DMS79 treated with DMSO at 0.1 percent for 48 hours (cell line): ENCODE results near the gene MZF1.
"Not testable (repeated sequence)": the region's sequence is repeated elsewhere in the genome, so short reads cannot be mapped to it uniquely, and the experiment has no call there.

Experiments used
- DNase-seq: peaks from one replicate; lab custom pipeline; 2025; lab: John Stamatoyannopoulos, UW

MZF1 gene

DNA sequence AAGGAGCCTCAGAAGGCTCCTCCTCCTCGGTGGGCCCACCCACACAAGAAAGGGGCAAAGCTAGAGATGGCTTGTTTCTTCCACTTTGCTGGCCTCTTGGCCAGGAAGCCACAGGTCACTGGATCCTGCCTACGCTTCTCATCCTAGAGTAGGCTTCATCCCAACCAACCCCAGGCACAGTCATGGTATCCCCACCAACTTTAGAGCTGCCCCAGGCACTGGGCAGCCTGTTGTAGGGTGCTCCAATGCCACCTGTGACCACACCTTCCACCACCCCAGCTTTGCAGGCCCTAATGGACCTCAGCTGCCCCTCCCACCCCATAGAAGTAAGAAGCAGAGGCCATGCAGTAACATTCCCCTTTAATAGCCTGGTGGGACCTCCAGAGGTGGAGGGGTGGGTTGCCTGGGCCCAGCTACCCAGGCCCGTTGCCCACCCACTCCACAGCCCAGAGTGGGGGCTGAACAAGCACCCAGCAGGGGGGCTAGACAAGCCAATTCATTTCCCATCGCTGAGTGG is 17.7 kb downstream of the MZF1 start:
- no peak for DNase-seq

DNA sequence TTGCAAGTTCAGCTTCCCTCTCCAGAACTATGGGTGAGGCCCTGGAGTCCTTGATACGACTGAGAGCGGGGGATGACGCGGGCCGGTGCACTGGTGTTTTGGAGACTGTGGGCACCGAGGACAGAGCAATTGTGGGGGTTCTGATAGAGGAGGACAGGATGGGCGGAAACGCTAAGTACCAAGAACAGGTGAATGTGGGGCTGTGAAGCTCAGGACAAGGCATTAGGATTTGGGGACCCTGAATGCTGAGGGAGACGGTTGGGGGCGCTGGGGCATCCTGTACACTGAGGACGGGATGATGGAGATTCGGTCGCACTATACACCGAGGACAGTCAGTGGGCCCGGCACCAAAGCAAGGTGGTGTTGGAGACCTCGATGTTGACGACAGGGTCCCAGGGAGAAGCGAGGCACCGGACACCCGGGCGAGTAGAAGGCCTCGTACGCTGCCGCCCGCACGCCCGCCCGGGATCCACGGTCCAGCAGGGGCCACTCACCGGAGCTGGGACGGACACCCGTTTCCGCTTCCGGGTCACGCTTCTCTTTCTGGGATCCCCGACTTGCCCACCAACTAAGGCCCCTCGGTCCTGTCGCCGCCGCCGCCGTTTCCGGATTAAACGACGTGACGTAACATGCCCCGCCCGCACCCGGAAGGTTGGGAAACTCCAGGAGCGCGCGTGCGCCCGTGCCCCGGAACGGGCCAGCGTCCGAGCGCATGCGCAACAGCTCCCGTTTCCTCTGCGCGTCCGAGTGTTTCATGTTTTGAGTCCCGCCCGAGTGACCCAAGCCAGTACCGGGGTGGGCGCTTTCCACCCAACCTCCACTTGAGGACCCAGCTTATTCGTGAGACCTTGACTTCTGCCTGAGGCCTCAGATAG is 18.4 kb downstream of the MZF1 start, which contains the start of gene CHMP2A:
CHMP2A (minus strand) TSS at position 612 of the 875 bp plus-strand sequence. CDS start 893 bp downstream, outside the sequence.
- no peak for DNase-seq

DNA sequence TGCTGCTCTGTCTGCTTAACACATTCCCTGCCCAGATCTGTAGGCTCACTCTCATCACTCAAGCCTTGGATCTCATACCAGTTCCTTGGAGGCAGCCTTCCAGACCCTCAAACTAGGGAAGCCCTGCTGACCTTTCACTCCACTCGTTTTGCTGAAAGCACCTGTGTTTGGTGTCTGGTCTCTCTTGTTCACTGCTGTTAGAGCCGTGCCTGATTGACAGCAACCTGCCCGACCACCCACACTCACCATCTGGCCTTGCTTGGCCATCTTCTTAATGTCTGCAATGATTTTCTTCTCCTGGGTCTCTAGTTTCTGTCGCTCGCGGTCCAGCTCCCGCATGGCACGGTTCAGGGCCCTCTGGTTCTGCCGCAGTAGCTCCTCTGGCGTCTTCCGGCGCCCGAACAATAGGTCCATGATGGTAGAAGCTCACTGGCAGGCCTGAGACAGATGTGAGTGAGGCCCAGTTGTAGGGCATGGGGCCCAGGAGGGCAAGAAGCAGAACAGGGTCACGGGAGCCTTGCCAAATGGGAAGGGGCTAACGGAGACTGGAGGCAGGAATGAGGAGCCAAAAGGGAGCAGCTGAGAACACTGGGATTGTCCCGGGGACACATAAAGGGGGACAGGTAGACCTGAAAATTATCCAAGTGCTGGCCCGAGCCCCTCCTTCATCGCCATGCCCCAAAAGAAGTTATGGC is 19.2 kb downstream of the MZF1 start:
- no peak for DNase-seq

DNA sequence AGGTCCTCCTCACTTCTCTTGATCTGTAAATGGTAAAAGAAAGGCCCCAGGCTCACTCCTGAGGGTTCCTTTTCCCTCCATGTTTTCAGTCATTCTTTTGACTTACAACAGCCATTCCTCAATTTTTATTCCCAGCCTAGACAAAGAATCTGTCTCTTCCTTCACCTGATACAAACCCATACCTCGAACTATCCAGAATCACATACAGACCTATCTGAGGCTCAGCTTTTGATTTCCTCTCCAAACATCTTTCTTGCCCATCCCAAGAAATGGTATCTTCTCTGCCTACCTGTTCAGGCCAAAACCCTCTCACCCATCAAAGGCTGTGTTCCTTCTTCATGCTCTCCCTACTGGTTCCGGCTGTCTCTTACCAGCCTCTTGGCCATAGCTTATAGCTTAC is 20.5 kb downstream of the MZF1 start:
- no peak for DNase-seq

DNA sequence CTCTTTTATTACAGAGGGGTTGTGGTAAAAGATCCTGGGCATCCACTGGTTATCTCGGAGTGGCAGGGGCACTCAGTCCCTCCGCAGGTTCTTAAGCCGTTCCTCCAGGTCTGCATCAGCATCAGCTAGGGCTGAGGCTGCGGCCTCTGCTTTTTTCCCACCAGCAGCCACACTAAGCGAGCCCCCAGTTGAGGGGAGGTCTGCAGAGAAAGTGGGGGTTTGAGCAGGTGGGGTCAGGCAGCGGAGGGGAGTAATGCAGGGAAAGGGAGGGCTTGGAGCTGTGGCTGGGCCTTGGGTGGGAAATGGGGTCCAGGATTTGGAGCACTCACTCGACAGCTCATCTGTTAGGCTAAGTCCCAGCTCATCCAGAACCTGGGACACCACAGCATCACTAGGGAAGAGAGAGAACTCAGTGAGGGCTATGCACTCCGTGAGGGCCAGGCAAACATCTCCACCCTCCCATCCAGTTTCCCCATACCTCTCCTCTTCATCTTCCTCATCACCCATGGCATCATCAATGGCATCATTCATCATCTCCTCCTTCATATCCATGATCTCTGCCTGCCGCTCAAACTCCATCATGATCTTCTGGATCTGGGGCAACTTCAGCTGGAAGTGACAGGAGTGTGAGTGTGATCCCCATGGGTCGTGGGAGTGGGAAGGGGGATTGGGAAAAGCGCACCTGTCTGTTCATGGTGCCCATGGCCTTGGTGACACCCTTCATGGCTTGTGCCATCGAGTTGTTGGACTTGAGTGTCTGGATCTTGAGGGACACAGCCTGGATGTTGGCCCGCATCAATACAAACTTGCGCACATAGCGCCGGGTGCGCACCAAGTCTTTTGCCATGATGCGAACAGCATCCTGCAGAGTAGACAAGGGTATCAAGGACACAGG is 21.3 kb downstream of the MZF1 start:
- DNase-seq: no peak

DNA sequence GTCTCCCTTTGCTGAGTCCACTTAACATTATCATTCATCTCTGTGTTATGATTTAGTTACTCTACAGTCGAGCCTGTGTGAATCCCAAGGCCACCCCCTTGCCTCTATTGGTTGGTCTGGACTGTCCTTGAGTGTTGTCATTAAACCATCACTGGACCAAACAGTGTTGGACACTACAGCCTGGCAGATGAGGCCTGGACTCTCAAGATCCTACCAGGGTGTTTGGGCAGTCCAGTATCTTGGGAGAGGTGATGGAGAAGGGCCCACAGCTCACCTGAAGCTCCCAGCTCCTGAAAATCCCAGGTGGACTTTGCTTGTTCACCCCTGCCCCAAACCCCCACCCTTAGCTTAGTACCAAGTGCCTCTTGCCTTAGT is 22.0 kb downstream of the MZF1 start:
- DNase-seq: no peak

DNA sequence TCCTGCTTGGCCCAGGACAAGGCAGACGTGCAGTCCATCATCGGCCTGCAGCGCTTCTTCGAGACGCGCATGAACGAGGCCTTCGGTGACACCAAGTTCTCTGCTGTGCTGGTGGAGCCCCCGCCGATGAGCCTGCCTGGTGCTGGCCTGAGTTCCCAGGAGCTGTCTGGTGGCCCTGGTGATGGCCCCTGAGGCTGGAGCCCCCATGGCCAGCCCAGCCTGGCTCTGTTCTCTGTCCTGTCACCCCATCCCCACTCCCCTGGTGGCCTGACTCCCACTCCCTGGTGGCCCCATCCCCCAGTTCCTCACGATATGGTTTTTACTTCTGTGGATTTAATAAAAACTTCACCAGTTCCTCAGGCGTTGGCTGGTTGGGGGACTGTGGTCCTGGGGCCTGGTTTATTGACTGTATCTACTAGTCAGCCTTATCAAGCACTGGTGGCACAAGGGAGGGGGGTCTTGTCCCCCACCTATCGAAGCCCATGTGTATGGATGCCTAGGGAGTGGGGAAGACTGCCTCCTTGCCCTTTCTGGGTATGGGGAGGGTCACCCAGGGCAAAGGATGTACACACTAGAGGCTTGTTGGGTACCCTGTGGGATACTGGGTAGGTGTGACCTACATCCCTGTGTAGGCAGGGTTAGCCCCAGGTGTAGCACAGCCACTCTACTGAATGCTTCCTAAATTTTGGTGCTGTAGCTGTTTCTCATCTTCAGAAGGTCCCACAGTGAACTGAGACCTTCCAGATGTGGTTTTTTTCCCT is 22.6 kb downstream of the MZF1 start:
- DNase-seq: no peak

DNA sequence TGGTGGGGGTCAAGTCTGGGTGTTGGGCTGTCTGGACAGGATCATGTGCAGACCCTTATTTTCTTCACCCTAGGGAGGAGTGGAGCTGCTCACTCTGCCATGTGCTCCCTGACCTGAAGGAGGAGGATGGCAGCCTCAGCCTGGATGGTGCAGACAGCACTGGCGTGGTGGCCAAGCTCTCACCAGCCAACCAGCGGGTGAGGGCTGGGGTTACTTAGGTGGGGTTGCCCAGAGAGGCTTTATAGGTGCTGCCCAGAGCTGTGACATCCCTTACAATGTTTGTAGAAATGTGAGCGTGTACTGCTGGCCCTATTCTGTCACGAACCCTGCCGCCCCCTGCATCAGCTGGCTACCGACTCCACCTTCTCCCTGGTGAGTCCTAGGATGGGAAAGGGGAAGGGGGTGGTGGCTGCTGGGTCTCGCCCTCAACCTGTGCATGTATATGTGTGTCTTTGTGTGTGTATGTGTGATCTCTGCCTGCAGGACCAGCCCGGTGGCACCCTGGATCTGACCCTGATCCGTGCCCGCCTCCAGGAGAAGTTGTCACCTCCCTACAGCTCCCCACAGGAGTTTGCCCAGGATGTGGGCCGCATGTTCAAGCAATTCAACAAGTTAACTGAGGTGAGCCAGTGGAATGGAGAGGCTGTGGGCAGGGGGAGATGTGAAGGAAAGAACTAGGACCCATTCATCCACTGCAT is 23.3 kb downstream of the MZF1 start:
- DNase-seq: no peak

DNA sequence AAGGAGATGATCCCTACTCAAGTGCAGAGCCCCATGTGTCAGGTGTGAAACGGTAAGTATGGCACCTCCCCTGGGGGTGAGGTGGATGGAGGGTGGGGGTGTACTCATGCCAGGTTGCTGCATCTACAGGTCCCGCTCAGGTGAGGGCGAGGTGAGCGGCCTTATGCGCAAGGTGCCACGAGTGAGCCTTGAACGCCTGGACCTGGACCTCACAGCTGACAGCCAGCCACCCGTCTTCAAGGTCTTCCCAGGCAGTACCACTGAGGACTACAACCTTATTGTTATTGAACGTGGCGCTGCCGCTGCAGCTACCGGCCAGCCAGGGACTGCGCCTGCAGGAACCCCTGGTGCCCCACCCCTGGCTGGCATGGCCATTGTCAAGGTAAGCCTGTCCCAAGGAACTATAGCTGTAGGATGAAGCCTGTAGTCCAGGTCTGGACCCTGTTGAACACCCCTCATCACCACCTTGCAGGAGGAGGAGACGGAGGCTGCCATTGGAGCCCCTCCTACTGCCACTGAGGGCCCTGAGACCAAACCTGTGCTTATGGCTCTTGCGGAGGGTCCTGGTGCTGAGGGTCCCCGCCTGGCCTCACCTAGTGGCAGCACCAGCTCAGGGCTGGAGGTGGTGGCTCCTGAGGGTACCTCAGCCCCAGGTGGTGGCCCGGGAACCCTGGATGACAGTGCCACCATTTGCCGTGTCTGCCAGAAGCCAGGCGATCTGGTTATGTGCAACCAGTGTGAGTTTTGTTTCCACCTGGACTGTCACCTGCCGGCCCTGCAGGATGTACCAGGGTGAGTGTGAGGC is 24.1 kb downstream of the MZF1 start:
- no peak for DNase-seq

DNA sequence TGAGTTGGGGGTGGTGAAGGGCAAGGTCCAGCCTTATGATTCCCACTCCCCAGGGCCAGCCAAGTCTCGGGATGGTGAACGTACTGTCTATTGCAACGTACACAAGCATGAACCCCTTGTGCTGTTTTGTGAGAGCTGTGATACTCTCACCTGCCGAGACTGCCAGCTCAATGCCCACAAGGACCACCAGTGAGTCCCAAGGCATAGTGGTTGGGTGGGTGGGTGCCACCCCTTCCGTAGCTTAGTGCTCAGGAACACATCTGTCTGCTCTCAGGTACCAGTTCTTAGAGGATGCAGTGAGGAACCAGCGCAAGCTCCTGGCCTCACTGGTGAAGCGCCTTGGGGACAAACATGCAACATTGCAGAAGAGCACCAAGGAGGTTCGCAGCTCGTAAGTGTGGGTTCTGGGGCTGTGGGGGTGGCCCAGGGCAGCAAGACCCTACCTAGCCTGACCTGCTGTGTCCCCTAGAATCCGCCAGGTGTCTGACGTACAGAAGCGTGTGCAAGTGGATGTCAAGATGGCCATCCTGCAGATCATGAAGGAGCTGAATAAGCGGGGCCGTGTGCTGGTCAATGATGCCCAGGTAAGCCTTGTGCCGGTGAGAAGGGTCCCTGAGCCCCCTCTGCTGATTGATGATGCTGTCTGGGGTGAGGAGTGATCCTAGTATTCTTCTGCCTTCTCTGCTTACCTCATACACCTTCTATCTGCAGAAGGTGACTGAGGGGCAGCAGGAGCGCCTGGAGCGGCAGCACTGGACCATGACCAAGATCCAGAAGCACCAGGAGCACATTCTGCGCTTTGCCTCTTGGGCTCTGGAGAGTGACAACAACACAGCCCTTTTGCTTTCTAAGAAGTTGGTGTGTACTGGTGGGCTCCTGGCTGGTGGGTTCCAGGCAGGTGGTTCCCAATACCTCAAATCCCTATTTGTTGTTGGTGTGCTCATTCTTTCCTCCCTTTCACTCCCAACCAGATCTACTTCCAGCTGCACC is 25.5 kb downstream of the MZF1 start:
- no peak for DNase-seq

DNA sequence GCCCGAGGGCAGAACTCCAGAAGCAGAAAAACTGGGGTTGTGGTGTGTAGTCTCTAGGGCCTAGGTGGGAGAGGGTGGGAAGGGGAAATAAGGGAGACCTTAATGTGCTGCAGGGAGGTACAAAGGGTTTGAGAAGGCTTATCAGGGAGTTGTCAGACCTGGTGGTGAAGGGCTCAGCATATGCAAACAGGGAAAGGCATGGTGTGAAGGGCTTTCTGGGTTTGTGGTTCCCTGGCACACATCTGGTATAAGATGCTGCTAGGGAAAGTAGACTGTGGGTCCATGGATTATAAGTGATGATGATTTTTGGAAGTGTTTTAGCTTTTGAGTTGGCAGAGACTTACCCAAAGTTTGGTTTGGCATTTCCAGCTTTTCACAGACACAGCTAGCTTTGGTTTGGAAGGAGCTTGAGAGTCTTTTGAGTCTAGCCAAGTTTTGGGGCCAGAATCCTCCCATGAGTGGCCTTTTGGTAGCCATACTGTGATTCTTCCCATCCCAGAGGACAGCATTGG is 27.1 kb downstream of the MZF1 start:
- no peak for DNase-seq

DNA sequence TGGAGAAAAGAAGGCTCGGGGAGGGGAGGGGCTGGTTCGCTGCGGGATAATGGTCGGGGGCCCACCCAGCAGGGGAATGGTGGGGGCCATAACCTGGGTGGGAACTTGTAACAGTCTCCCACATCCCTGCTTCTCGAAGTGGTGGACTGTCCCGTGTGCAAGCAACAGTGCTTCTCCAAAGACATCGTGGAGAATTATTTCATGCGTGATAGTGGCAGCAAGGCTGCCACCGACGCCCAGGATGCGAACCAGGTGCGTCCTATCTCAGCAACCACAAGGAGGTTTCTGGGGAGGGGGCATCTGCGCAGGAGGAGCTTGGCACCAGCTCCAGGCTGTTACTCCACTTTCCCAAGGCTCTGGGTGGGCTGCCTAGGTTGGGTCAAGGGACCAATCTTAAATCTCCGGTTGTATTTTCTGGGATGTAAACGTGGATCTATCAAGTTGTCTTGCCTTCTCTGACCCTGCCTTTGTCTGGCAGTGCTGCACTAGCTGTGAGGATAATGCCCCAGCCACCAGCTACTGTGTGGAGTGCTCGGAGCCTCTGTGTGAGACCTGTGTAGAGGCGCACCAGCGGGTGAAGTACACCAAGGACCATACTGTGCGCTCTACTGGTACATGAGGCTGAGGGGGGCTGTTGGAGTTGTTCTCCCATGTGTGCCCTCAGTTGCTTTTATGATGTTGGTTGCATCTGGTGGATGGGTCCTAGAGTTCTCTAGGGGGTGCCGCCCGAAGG is 27.7 kb downstream of the MZF1 start:
- DNase-seq: no peak

DNA sequence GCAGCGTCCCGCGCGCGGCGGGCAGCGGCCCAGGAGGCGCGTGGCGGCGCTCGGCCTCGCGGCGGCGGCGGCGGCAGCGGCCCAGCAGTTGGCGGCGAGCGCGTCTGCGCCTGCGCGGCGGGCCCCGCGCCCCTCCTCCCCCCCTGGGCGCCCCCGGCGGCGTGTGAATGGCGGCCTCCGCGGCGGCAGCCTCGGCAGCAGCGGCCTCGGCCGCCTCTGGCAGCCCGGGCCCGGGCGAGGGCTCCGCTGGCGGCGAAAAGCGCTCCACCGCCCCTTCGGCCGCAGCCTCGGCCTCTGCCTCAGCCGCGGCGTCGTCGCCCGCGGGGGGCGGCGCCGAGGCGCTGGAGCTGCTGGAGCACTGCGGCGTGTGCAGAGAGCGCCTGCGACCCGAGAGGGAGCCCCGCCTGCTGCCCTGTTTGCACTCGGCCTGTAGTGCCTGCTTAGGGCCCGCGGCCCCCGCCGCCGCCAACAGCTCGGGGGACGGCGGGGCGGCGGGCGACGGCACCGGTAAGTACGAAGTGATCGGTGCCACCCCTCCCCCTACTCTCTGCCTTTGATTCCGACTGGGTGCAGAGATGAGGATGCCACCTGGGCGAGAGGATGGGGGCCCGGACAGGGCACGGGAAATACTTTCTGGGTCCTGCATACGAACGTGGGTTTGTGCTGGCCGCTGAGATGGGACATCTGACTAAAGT is 28.4 kb downstream of the MZF1 start:
- no peak for DNase-seq

DNA sequence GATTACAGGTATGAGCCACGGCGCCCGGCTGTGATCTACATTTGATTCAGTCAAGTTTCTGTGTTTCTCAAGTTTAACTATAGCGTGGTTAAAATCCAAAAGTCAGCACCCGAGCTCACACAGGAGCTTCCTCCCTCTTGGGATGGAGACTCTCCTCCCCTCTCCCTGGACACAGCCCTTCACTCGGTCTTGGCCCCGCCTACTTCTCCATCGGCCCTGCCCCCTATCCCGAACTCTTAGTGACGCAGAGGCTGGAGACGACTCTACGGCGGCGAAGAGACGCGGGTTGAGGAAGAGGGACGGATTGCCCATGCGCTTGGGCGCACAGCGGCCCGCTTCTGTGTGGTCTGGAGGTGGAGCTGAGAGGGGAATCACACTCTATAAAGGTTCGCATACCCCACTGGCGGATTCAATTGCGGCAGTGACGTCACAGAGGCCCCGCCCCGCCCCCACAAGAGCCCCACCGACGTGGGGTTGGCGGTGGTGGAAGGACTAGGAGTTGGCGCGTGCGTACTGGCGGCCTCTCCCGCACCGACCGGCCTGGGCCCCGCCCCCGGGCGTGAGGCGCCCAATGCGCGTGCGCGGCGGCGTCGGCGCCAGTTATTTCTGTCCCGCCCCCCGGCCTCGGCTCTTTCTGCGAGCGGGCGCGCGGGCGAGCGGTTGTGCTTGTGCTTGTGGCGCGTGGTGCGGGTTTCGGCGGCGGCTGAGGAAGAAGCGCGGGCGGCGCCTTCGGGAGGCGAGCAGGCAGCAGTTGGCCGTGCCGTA is 29.1 kb downstream of the MZF1 start, which contains the start of gene TRIM28:
TRIM28 (plus strand) TSS at position 239 of the 765 bp plus-strand sequence. CDS start 694 bp downstream, outside the sequence.
- no peak for DNase-seq

DNA sequence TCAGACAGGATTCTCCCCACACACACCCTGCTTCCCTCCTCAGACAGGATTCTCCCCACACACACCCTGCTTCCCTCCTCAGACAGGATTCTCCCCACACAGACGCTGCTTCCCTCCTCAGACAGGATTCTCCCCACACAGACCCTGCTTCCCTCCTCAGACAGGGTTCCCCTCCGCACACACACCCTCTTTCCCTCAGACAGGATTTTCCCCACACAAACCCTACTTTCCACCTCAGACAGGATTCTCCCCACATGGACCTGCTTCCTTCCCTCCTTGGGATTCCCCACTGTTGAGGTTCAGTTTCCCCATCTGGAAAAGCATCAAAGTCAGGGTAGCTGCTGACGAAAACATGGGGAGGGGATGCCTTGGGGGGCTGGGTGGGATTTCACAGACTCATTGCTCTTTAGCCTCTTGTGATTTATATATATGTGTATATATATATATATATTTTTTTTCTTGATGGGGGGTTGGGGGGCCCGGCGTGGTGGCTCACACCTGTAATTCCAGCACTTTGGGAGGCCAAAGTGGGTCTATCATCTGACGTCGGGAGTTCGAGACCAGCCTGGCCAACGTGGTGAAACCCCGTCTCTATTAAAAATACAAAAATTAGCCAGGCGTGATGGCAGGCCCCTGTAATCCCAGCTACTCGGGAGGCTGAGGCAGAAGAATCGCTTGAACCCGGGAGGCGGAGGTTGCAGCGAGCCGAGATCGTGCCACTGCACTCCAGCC is 30.3 kb downstream of the MZF1 start:
- not testable (repeated sequence) for DNase-seq
